ENCODE data around the gene SP110.

- TF ChIP-seq YY1 (IDR thresholded peaks at IDR 0.05; ENCODE audit: low read depth) (no peak), CEBPB (IDR thresholded peaks at IDR 0.05) (no peak)
Measured at GRCh38 chr2:230227216-230227615, 7.4 kb upstream of the SP110 start.

Measured in Ishikawa (cell line).